ENCODE data around the gene MED14. TPM values are rescaled to one million over a fixed set of nuclear protein-coding genes. Genes with fewer than 3 reads are reported as not detected.

MED14 gene
- total RNA-seq, 2 experiments from 2014 or later: 44.9 to 47.7 TPM

DNA sequence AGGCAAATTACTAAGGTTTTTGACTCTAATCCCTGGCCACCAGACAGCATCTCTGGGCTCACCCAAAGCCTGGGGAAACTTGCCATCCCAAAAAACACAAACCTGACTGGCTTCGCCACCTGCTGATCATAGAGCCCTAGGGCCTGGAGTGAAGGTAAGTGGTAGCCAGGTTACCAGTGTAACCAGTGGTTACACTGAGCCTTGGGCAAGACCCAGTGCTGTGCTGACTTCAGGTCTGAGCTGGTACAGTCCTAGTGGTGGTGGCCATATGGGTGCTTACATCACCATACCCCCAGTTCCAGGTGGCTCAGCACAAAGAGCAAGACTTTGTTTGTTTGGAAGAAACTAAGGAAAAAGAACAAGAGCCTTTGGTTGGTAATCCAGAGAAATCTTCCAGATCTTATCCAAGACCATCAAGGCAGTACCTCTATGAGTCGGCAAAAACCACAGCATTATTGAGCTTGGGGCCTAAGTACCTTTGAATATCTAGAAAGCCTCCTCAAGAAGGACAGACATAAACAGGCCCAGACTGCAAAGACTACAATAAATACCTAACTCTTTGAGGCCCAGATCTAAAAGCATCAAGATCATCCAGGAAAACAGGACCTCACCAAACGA, 13.7 kb downstream of the MED14 start:
- CTCF ChIA-PET: interaction anchor here (1.3 kb wide), 1 partner anchor 70 kb away, joined by 3 read pairs; no protein-coding TSS in a partner anchor
- ATAC-seq (no peak), DNase-seq (no peak)
- Mint-ChIP-seq H3K36me3 (peaks cover 60% of the 10 kb centered on the region), H3K4me3 (no peak overlapping the region), H3K9me3 (ENCODE audit: low read depth) (no peaks in the 10 kb centered on the region), H3K27ac (no peak overlapping the region), H3K27me3 (no peaks in the 10 kb centered on the region), H3K4me1 (peaks cover 27% of the 10 kb centered on the region)

- Mint-ChIP-seq H3K36me3 (peaks cover 62% of the 10 kb centered on the region), H3K9me3 (ENCODE audit: low read depth) (no peaks in the 10 kb centered on the region), H3K4me1 (peaks cover 29% of the 10 kb centered on the region), H3K27ac (no peak overlapping the region), H3K27me3 (no peaks in the 10 kb centered on the region), H3K4me3 (no peak overlapping the region)
- CTCF ChIA-PET: interaction anchor here (1.3 kb wide), 1 partner anchor 69 kb away, joined by 3 read pairs; no protein-coding TSS in a partner anchor
- ATAC-seq (no peak), DNase-seq (no peak)
Measured at GRCh38 chrX:40720792-40721191, 14.6 kb downstream of the MED14 start.

- Mint-ChIP-seq H3K27ac (no peak overlapping the region), H3K36me3 (peaks cover 58% of the 10 kb centered on the region), H3K4me1 (peaks cover 27% of the 10 kb centered on the region), H3K27me3 (no peaks in the 10 kb centered on the region), H3K9me3 (ENCODE audit: low read depth) (no peaks in the 10 kb centered on the region), H3K4me3 (no peak overlapping the region)
- CTCF ChIA-PET: no interaction called here
- DNase-seq (no peak), ATAC-seq (no peak)
Measured at GRCh38 chrX:40720339-40720738, 15.0 kb downstream of the MED14 start.

DNA sequence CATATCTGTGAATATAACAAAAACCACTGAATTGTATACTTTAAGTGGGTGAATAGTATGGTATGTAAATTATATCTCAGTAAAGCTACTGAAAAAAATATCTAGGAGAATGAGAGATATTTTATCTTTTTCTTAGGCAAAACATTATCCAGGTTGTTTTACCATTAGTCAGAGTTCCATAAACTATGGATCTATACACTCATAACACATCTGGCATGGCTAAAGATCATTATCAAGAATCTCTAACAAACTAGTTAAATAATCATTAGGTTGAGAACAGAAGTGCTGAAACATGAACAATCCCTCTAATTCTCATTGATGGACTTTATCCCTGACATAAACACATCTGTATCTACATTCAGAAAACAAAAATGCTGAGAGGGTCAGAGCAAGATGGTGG, 15.6 kb downstream of the MED14 start:
- H3K4me3 Mint-ChIP-seq: no peak overlapping the region
- ATAC-seq (no peak), DNase-seq (no peak)
- no peaks in the 10 kb centered on the region for H3K9me3 Mint-ChIP-seq (ENCODE audit: low read depth)
- peaks cover 52% of the 10 kb centered on the region for H3K36me3 Mint-ChIP-seq
- H3K27me3 Mint-ChIP-seq: no peaks in the 10 kb centered on the region
- CTCF ChIA-PET: no interaction called here
- no peak overlapping the region for H3K27ac Mint-ChIP-seq
- peaks cover 27% of the 10 kb centered on the region for H3K4me1 Mint-ChIP-seq

- H3K27me3 Mint-ChIP-seq: no peaks in the 10 kb centered on the region
- H3K4me1 Mint-ChIP-seq: peaks cover 26% of the 10 kb centered on the region
- peak overlapping the region; percentile 43 for H3K27ac Mint-ChIP-seq
- CTCF ChIA-PET: no interaction called here
- DNase-seq: no peak
- no peak overlapping the region for H3K4me3 Mint-ChIP-seq
- peaks cover 50% of the 10 kb centered on the region for H3K36me3 Mint-ChIP-seq
- no peaks in the 10 kb centered on the region for H3K9me3 Mint-ChIP-seq (ENCODE audit: low read depth)
- ATAC-seq: no peak
Measured at GRCh38 chrX:40719218-40719617, 16.1 kb downstream of the MED14 start.

DNA sequence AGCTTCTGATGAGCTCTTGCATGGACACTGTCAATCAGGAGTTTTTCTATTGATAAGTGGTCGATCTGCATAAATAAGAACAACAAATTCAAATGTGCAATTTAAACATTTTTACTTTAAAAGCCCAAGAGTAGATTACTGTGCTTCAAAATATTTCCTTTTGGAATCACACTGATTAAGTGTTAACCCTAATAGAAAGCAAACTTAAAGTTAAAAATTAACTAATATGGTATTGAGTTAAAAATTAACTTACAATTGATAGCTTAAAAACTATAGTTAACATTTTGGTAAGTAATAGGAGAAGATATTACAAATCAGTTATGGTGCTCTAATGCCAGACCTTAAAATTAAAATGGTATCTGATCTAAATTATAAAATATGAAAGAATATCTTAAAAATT, 25.9 kb downstream of the MED14 start:
- no peaks in the 10 kb centered on the region for H3K27me3 Mint-ChIP-seq
- peaks cover 1% of the 10 kb centered on the region for H3K4me1 Mint-ChIP-seq
- H3K36me3 Mint-ChIP-seq: peaks cover 27% of the 10 kb centered on the region
- ATAC-seq: no peak
- H3K4me3 Mint-ChIP-seq: no peak overlapping the region
- CTCF ChIA-PET: interaction anchor here (1.5 kb wide), 1 partner anchor 84 kb away, joined by 5 read pairs; no protein-coding TSS in a partner anchor
- H3K9me3 Mint-ChIP-seq (ENCODE audit: low read depth): no peaks in the 10 kb centered on the region
- no peak for DNase-seq
- no peak overlapping the region for H3K27ac Mint-ChIP-seq

- no peak for DNase-seq
- no peak for ATAC-seq
- no peaks in the 10 kb centered on the region for H3K27me3 Mint-ChIP-seq
- H3K27ac Mint-ChIP-seq: no peak overlapping the region
- H3K4me3 Mint-ChIP-seq: no peak overlapping the region
- H3K36me3 Mint-ChIP-seq: peaks cover 26% of the 10 kb centered on the region
- H3K4me1 Mint-ChIP-seq: peaks cover 1% of the 10 kb centered on the region
- no peaks in the 10 kb centered on the region for H3K9me3 Mint-ChIP-seq (ENCODE audit: low read depth)
- CTCF ChIA-PET: no interaction called here
Measured at GRCh38 chrX:40705658-40706312, 29.6 kb downstream of the MED14 start.

DNA sequence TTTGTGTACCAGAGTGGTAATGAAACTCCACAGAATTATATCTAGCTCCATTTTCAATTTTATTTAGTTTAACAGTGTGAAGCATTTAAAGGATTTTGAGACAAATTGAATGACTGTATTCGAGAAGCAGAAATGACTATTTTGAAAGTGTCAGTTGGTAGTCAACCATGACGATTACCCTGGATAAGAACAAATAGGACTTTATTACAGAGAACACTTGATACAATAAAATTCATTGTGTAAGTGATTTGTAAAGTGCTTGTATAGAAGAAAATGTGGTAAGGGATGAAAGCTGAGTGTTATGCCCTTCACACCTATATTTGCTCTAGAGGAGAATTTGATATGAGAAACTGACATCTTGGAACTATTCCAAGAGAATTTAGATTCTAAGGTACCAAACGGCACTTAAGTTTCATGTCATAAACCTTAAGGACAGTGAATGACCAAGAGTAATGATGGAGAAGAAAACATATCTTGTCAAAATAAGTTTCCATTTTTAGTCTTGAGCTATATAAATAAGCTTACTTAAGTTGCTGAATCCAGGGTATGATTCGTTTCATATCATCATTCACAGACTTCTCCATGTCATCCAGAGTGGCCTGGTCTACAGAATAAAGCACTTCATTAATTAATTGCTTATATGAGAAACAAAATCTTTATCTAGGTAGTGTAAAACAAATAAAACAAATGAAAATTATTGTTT, 34.6 kb downstream of the MED14 start:
- DNase-seq: no peak
- no peak for ATAC-seq
- peaks cover 25% of the 10 kb centered on the region for H3K36me3 Mint-ChIP-seq
- H3K27me3 Mint-ChIP-seq: no peaks in the 10 kb centered on the region
- CTCF ChIA-PET: no interaction called here
- no peak overlapping the region for H3K4me3 Mint-ChIP-seq
- H3K9me3 Mint-ChIP-seq (ENCODE audit: low read depth): no peaks in the 10 kb centered on the region
- no peaks in the 10 kb centered on the region for H3K4me1 Mint-ChIP-seq
- H3K27ac Mint-ChIP-seq: no peak overlapping the region

DNA sequence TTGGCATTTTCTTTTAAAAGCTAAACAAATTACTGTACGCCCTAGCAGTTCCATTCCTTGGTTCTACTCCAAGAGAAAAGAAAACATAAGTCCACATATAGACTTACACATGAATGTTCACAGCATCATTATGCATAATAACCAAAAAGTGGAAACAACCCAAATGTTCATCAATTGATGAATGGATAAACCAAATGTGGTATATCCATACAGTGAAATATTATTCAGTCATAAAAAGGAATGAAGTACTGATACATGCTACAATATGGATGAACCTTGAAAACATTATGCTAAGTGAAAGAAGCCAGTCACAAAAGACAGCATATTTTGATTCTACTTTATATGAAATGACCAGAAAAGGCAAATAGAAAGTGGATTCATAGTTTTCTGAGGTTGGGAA, 36.5 kb downstream of the MED14 start:
- Mint-ChIP-seq H3K4me1 (no peaks in the 10 kb centered on the region), H3K36me3 (peaks cover 27% of the 10 kb centered on the region), H3K27me3 (no peaks in the 10 kb centered on the region), H3K27ac (no peak overlapping the region), H3K4me3 (no peak overlapping the region), H3K9me3 (ENCODE audit: low read depth) (no peaks in the 10 kb centered on the region)
- CTCF ChIA-PET: no interaction called here
- DNase-seq (no peak), ATAC-seq (no peak)

- no peaks in the 10 kb centered on the region for H3K9me3 Mint-ChIP-seq (ENCODE audit: low read depth)
- H3K36me3 Mint-ChIP-seq: peaks cover 28% of the 10 kb centered on the region
- H3K4me1 Mint-ChIP-seq: no peaks in the 10 kb centered on the region
- ATAC-seq (no peak), DNase-seq (no peak)
- H3K27ac Mint-ChIP-seq: no peak overlapping the region
- no peaks in the 10 kb centered on the region for H3K27me3 Mint-ChIP-seq
- CTCF ChIA-PET: interaction anchor here (1.4 kb wide), 1 partner anchor 18 kb away, joined by 3 read pairs; no protein-coding TSS in a partner anchor
- H3K4me3 Mint-ChIP-seq: no peak overlapping the region
Measured at GRCh38 chrX:40694802-40695201, 40.5 kb downstream of the MED14 start.

- H3K27me3 Mint-ChIP-seq: no peaks in the 10 kb centered on the region
- DNase-seq: no peak
- no peak overlapping the region for H3K27ac Mint-ChIP-seq
- peaks cover 1% of the 10 kb centered on the region for H3K4me1 Mint-ChIP-seq
- peaks cover 27% of the 10 kb centered on the region for H3K36me3 Mint-ChIP-seq
- CTCF ChIA-PET: interaction anchor here (0.6 kb wide), 1 partner anchor 11 kb away, joined by 3 read pairs; no protein-coding TSS in a partner anchor
- no peak for ATAC-seq
- H3K9me3 Mint-ChIP-seq (ENCODE audit: low read depth): no peaks in the 10 kb centered on the region
- H3K4me3 Mint-ChIP-seq: no peak overlapping the region
Measured at GRCh38 chrX:40688929-40689328, 46.4 kb downstream of the MED14 start.

- Mint-ChIP-seq H3K36me3 (peaks cover 26% of the 10 kb centered on the region), H3K27me3 (no peaks in the 10 kb centered on the region), H3K9me3 (ENCODE audit: low read depth) (no peaks in the 10 kb centered on the region), H3K27ac (no peak overlapping the region), H3K4me3 (no peak overlapping the region), H3K4me1 (peaks cover 8% of the 10 kb centered on the region)
- no peak for ATAC-seq
- no peak for DNase-seq
- CTCF ChIA-PET: no interaction called here
Measured at GRCh38 chrX:40687169-40687568, 48.2 kb downstream of the MED14 start.

GRCh38 chrX:40685362-40685918, 49.9 kb downstream of the MED14 start:
- Mint-ChIP-seq H3K9me3 (ENCODE audit: low read depth) (no peaks in the 10 kb centered on the region), H3K27ac (no peak overlapping the region), H3K36me3 (peaks cover 23% of the 10 kb centered on the region), H3K4me1 (peaks cover 8% of the 10 kb centered on the region), H3K27me3 (no peaks in the 10 kb centered on the region), H3K4me3 (no peak overlapping the region)
- CTCF ChIA-PET: no interaction called here
- ATAC-seq (no peak), DNase-seq (no peak)

Measured in activated CD8-positive, alpha-beta memory T cell treated with anti-CD3 and anti-CD28 coated beads, Interleukin-2, amount 10 ng/mL, durations not matched to agents 7 days and 5 days (primary cell).